ENCODE data around the gene RBM3. TPM values are rescaled to one million over a fixed set of nuclear protein-coding genes. Genes with fewer than 3 reads are reported as not detected.
A peak's percentile ranks its signal among the peaks of the same experiment; 100 is the strongest.

RBM3 gene
- total RNA-seq, 1 donor from 2014 or later: 261 TPM

DNA sequence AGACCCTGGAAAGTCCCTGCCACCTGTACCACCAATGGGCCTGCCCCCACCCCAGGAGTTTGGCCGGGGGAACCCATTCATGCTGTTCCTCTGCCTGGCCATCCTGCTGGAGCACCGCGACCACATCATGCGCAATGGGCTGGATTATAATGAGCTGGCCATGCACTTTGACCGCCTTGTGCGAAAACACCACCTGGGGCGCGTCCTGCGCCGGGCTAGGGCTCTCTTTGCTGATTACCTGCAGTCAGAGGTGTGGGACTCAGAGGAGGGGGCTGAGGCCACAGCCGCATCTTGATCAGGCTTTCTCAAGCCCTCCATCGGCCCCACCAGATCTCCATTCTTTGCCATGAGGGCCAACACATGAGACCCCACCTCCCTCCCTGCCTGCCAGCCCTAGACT is 13.6 kb upstream of the RBM3 start:
- TF ChIP-seq, protein P1, sequence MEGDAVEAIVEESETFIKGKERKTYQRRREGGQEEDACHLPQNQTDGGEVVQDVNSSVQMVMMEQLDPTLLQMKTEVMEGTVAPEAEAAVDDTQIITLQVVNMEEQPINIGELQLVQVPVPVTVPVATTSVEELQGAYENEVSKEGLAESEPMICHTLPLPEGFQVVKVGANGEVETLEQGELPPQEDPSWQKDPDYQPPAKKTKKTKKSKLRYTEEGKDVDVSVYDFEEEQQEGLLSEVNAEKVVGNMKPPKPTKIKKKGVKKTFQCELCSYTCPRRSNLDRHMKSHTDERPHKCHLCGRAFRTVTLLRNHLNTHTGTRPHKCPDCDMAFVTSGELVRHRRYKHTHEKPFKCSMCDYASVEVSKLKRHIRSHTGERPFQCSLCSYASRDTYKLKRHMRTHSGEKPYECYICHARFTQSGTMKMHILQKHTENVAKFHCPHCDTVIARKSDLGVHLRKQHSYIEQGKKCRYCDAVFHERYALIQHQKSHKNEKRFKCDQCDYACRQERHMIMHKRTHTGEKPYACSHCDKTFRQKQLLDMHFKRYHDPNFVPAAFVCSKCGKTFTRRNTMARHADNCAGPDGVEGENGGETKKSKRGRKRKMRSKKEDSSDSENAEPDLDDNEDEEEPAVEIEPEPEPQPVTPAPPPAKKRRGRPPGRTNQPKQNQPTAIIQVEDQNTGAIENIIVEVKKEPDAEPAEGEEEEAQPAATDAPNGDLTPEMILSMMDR (conservative IDR thresholded peaks at IDR 0.05): no peak
- DNase-seq (ENCODE audit: low read depth, low spot score): no peak
- H3K4me1 Mint-ChIP-seq: no peaks in the 10 kb centered on the region
- peaks cover 3% of the 10 kb centered on the region for H3K36me3 Mint-ChIP-seq (ENCODE audit: low read depth)
- no peak overlapping the region for H3K4me3 Mint-ChIP-seq
- H3K9me3 Mint-ChIP-seq: no peaks in the 10 kb centered on the region
- H3K27me3 Mint-ChIP-seq (ENCODE audit: low read depth): no peaks in the 10 kb centered on the region
- H3K27ac Mint-ChIP-seq (ENCODE audit: unreplicated experiment): no peak overlapping the region

DNA sequence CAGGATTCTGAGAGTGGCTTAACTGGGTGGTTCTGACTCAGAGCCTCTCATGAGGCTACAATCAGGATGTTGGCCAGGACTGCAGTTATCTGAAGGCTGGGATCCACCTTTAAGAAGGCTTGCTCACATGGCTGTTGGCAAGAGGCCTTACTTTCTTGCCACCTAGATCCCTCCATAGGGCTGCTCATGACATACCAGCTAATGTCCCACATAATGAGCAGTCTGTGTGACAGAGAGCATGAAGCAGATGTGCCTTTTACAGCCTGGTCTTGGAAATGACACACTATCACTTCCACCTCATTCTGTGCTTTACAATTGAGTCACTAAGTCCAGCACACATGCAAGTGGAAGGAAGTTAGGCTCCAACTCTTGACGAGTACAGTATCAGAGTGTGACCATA is 4.3 kb upstream of the RBM3 start:
- H3K27ac Mint-ChIP-seq (ENCODE audit: unreplicated experiment): no peak overlapping the region
- H3K36me3 Mint-ChIP-seq (ENCODE audit: low read depth): peaks cover 2% of the 10 kb centered on the region
- TF ChIP-seq, protein P1 (conservative IDR thresholded peaks at IDR 0.05): no peak
- no peaks in the 10 kb centered on the region for H3K27me3 Mint-ChIP-seq (ENCODE audit: low read depth)
- DNase-seq (ENCODE audit: low read depth, low spot score): no peak
- H3K4me3 Mint-ChIP-seq: no peak overlapping the region
- H3K9me3 Mint-ChIP-seq: no peaks in the 10 kb centered on the region
- H3K4me1 Mint-ChIP-seq: peaks cover 13% of the 10 kb centered on the region

DNA sequence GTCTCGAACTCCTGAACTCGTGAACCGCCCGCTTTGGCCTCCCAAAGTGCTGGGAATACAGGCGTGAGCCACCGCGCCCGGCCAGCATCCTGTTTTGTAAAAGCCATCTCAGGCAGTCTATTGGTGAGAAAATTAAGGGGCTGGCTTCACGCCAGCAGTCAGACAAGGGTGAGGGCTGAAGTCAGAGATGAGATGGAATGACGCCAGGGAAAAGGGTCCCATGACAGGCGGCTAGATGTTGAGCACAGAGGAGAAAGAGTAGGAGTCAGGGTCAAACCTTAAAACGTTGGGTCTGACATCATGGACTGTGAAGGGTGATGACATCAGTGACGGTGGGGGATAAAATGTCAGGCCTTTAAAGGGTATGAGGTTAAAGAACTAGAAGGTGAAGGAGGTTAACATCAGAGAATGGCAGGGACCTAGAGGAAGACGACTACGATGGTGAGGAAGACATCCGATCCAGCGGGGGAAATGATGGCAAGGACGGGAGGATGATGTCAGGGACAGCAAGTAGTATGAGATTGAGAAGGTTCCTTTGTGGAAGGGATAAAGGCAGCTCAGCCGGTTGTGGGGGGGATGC is 504 bp upstream of the RBM3 start:
- no peak for DNase-seq (ENCODE audit: low read depth, low spot score)
- H3K4me3 Mint-ChIP-seq: peak overlapping the region; percentile 99
- peak overlapping the region; percentile 100 for H3K27ac Mint-ChIP-seq (ENCODE audit: unreplicated experiment)
- no peaks in the 10 kb centered on the region for H3K27me3 Mint-ChIP-seq (ENCODE audit: low read depth)
- TF ChIP-seq, protein P1 (conservative IDR thresholded peaks at IDR 0.05): no peak
- H3K9me3 Mint-ChIP-seq: no peaks in the 10 kb centered on the region
- H3K36me3 Mint-ChIP-seq (ENCODE audit: low read depth): peaks cover 12% of the 10 kb centered on the region
- peaks cover 20% of the 10 kb centered on the region for H3K4me1 Mint-ChIP-seq

DNA sequence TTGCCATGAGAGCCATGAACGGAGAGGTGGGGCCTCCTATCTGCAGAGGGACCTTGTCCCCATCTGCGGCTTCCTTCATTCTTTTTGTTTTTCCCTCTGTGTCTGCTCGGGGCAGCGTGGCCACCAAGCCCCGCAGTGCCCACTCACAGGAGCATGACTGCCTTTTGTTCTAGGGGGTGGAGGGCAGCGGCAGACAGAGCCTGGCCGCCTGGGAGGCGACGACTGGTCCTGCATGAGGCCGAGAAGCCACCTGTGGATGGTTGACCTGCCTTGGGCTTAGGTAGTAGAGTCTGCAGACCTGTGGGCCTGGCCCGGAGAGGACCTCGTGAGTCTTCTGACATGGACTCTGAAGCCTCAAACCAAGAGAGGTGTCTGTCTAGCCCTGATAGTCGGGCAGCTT is 1.4 kb downstream of the RBM3 start:
- peaks cover 20% of the 10 kb centered on the region for H3K36me3 Mint-ChIP-seq (ENCODE audit: low read depth)
- TF ChIP-seq, protein P1 (conservative IDR thresholded peaks at IDR 0.05): no peak
- no peaks in the 10 kb centered on the region for H3K27me3 Mint-ChIP-seq (ENCODE audit: low read depth)
- peak overlapping the region; percentile 91 for H3K27ac Mint-ChIP-seq (ENCODE audit: unreplicated experiment)
- H3K9me3 Mint-ChIP-seq: no peaks in the 10 kb centered on the region
- H3K4me3 Mint-ChIP-seq: peak overlapping the region; percentile 99
- no peak for DNase-seq (ENCODE audit: low read depth, low spot score)
- peaks cover 20% of the 10 kb centered on the region for H3K4me1 Mint-ChIP-seq

DNA sequence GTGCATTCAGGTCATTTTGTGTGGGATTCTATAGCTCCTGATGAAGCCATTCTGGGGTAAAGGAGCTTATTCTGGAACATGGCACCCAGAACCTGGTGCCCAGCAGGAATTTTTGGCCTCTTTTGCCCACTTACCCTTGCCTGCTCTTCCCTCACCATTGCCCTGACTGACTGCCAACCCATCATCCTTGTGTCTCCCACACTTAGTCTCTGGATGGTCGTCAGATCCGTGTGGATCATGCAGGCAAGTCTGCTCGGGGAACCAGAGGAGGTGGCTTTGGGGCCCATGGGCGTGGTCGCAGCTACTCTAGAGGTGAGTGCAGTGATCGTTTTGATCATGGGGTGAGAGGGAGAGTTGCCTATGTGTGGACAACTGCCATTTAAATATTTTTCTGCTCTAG is 1.8 kb downstream of the RBM3 start:
- no peak overlapping the region for H3K27ac Mint-ChIP-seq (ENCODE audit: unreplicated experiment)
- no peaks in the 10 kb centered on the region for H3K9me3 Mint-ChIP-seq
- H3K36me3 Mint-ChIP-seq (ENCODE audit: low read depth): peaks cover 20% of the 10 kb centered on the region
- H3K27me3 Mint-ChIP-seq (ENCODE audit: low read depth): no peaks in the 10 kb centered on the region
- H3K4me1 Mint-ChIP-seq: peaks cover 20% of the 10 kb centered on the region
- peak overlapping the region; percentile 99 for H3K4me3 Mint-ChIP-seq
- DNase-seq (ENCODE audit: low read depth, low spot score): no peak
- TF ChIP-seq, protein P1 (conservative IDR thresholded peaks at IDR 0.05): no peak

All from neural crest cell (in vitro differentiated cells).